HEK293T (cell line): ENCODE data around the gene STIM1.
A peak's percentile ranks its signal among the peaks of the same experiment; 100 is the strongest.

ENCODE experiments used
- CTCF ChIA-PET: fragments of 350-600 bp; formaldehyde crosslinking; extraction: SDS; loops from one replicate; lab custom pipeline; 2021; ENCODE audit warnings: antibody characterized with exemption, inconsistent platforms; lab: Yijun Ruan, JAX
- POLR2A ChIA-PET: fragments of 350-600 bp; formaldehyde crosslinking; extraction: SDS; loops from one replicate; lab custom pipeline; 2020; ENCODE audit warnings: antibody characterized with exemption, inconsistent platforms; lab: Yijun Ruan, JAX
- DNase-seq: peaks from one replicate; pipeline ENCODE4 v3.0.0; 2012; ENCODE audit warnings: mixed read lengths; ENCODE audit errors: extremely low spot score
- ARNT ChIP-seq: fragments of 450-650 bp; IDR thresholded peaks from 2 replicates; pipeline ENCODE4 v1.6.1; 2017; ENCODE audit warnings: mild to moderate bottlenecking
- BHLHE40 ChIP-seq: fragments of 450-650 bp; IDR thresholded peaks from 2 replicates; pipeline ENCODE4 v1.6.1; 2016; ENCODE audit warnings: mild to moderate bottlenecking, moderate library complexity, borderline replicate concordance
- CTBP1 ChIP-seq: fragments of 450-650 bp; IDR thresholded peaks from 2 replicates; pipeline ENCODE4 v1.6.1; 2016; ENCODE audit warnings: borderline replicate concordance
- ELF4 ChIP-seq: fragments of 450-650 bp; IDR thresholded peaks from 2 replicates; pipeline ENCODE4 v1.6.1; 2017; ENCODE audit warnings: antibody characterized with exemption
- FOXA1 ChIP-seq: fragments of 450-650 bp; IDR thresholded peaks from 2 replicates; pipeline ENCODE4 v1.6.1; 2016; ENCODE audit warnings: mild to moderate bottlenecking
- FOXK2 ChIP-seq: fragments of 450-650 bp; IDR thresholded peaks from 2 replicates; pipeline ENCODE4 v1.6.1; 2016; ENCODE audit warnings: mild to moderate bottlenecking
- FOXM1 ChIP-seq: fragments of 450-650 bp; IDR thresholded peaks from 2 replicates; pipeline ENCODE4 v1.6.1; 2017; ENCODE audit warnings: mild to moderate bottlenecking, borderline replicate concordance
- HDGF ChIP-seq: fragments of 450-650 bp; IDR thresholded peaks from 2 replicates; pipeline ENCODE4 v1.6.1; 2017; ENCODE audit warnings: antibody characterized with exemption, borderline replicate concordance
- L3MBTL2 ChIP-seq: fragments of 450-650 bp; conservative IDR thresholded peaks from 2 replicates; pipeline ENCODE4 v1.6.1; 2016; ENCODE audit warnings: mild to moderate bottlenecking
- LEF1 ChIP-seq: fragments of 450-650 bp; IDR thresholded peaks from 2 replicates; pipeline ENCODE4 v1.6.1; 2017; ENCODE audit warnings: mild to moderate bottlenecking, borderline replicate concordance
- NFRKB ChIP-seq: fragments of 450-650 bp; IDR thresholded peaks from 2 replicates; pipeline ENCODE4 v1.6.1; 2016; ENCODE audit warnings: mild to moderate bottlenecking, moderate library complexity
- PKNOX1 ChIP-seq: fragments of 450-650 bp; IDR thresholded peaks from 2 replicates; pipeline ENCODE4 v1.6.1; 2016
- SP1 ChIP-seq: fragments of 450-650 bp; IDR thresholded peaks from 2 replicates; pipeline ENCODE4 v1.6.1; 2017
- SUZ12 ChIP-seq: fragments of 450-650 bp; IDR thresholded peaks from 2 replicates; pipeline ENCODE4 v1.6.1; 2016; ENCODE audit warnings: mild to moderate bottlenecking
- TARDBP ChIP-seq: fragments of 450-650 bp; IDR thresholded peaks from 2 replicates; pipeline ENCODE4 v1.6.1; 2016
- ZNF384 ChIP-seq: fragments of 450-650 bp; IDR thresholded peaks from 2 replicates; pipeline ENCODE4 v1.6.1; 2016

Gene STIM1

GRCh38 chr11:3853899-3854659 is 1.4 kb upstream of the STIM1 start:
- TF ChIP-seq ELF4 (no peak), SUZ12 (no peak), CTBP1 (no peak), HDGF (no peak), ARNT (no peak), FOXK2 (no peak), TARDBP (no peak), ZNF384 (no peak), NFRKB (no peak), FOXA1 (no peak), FOXM1 (no peak)
- DNase-seq = no peak
- CTCF ChIA-PET = interaction anchor here (0.7 to 3.6 kb wide), 21 partner anchors 9 to 251 kb away, joined by 3 to 49 read pairs (median 5); partner anchors contain the start of genes PGAP2 and RHOG
- POLR2A ChIA-PET = interaction anchor here (0.8 to 3.6 kb wide), 13 partner anchors 8 to 218 kb away, joined by 4 to 25 read pairs (median 5); partner anchors contain the start of gene RHOG

DNA sequence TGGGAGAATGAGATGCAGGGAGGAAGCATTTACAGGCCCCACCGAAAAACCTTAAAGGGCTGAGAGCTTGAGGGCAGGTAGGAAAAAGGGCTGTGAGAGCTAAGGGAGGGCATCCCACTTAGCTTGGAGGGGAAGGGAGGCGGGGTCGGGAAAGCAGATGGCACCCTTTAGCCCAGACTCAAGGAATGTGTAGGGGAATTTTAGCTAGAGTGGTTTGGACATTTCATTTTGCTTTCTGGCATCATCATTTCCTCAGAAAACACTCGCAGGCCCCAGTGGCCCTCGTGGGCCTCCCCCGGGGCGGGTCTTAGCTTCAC is 846 bp upstream of the STIM1 start:
- POLR2A ChIA-PET = interaction anchor here (0.8 to 3.6 kb wide), 17 partner anchors 9 to 226 kb away, joined by 3 to 25 read pairs (median 5); partner anchors contain the start of genes NUP98 and RHOG
- CTCF ChIA-PET = interaction anchor here (0.8 to 3.6 kb wide), 20 partner anchors 10 to 250 kb away, joined by 3 to 49 read pairs (median 6); partner anchors contain the start of genes PGAP2 and RHOG
- TF ChIP-seq PKNOX1 (no peak), CTBP1 (no peak), TARDBP (no peak), FOXA1 (no peak), NFRKB (no peak), SUZ12 (no peak), ELF4 (no peak), FOXK2 (no peak), ARNT (no peak), BHLHE40 (no peak), HDGF (no peak), SP1 (no peak), L3MBTL2 (no peak), FOXM1 (no peak), ZNF384 (no peak), LEF1 (no peak)
- no peak for DNase-seq

- no peak for TF ChIP-seq FOXA1
- TF ChIP-seq L3MBTL2 = peak; percentile 79
- CTCF ChIA-PET = interaction anchor here (0.9 to 3.6 kb wide), 11 partner anchors 8 to 217 kb away, joined by 3 to 49 read pairs (median 7); partner anchors contain the start of genes PGAP2 and RHOG
- POLR2A ChIA-PET = interaction anchor here (0.7 to 3.6 kb wide), 15 partner anchors 10 to 216 kb away, joined by 3 to 25 read pairs (median 5); partner anchors contain the start of genes NUP98 and RHOG
- no peak for DNase-seq
Measured at GRCh38 chr11:3855808-3856491, 486 bp downstream of the STIM1 start.

DNA sequence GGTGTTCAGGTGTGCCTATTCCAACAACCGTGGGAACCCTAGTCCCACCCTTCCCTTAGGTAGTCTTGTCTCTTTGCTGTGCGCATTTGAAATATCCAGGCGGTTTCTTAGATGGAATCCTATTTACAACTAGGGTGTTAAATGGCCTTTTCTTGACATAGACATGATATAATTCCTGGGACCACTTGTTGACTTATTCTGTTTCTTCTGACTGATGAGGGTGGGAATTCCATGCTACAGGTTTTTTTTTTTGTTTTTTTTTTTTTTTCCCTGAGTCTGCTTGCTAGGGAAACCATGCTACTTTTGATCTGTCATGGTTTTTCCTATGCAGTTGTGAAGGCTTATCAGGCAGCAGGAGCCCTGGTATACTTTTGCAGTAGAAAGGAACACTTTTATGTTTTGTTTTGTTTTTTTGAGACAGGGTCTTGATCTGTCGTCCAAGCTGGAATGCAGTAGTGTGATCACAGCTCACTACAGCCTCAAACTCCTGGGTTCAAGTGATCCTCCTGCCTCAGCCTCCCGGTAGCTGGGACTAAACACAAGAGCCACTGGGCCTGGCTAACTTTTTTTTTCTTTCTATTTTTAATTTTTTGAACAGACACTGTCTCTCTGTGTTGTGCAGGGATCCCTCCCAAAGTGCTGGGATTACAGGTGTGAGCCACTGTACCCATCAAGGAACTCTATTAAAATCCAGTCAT is 1.5 kb downstream of the STIM1 start:
- no peak for DNase-seq
- ChIA-PET POLR2A (no interaction called here), CTCF (interaction anchor here (3.5 to 3.6 kb wide), 2 partner anchors 7 to 216 kb away, joined by 20 to 49 read pairs; no protein-coding TSS in a partner anchor)
- TF ChIP-seq ELF4 (no peak), SP1 (no peak), ZNF384 (no peak), FOXK2 (no peak), PKNOX1 (no peak), SUZ12 (no peak), LEF1 (no peak), TARDBP (no peak), BHLHE40 (no peak), FOXA1 (no peak), L3MBTL2 (no peak)

- ChIA-PET CTCF (interaction anchor here (3.5 kb wide), 1 partner anchor 8 kb away, joined by 20 read pairs; no protein-coding TSS in a partner anchor), POLR2A (no interaction called here)
- DNase-seq = no peak
- no peak for TF ChIP-seq NFRKB
- TF ChIP-seq ZNF384 = no peak
Measured at GRCh38 chr11:3857628-3858027, 2.2 kb downstream of the STIM1 start.

GRCh38 chr11:3859373-3859881 is 4.0 kb downstream of the STIM1 start:
- DNase-seq = no peak
- no peak for TF ChIP-seq TARDBP
- TF ChIP-seq ZNF384 = no peak
- no peak for TF ChIP-seq HDGF
- TF ChIP-seq CTBP1 = no peak
- no peak for TF ChIP-seq NFRKB
- ChIA-PET POLR2A (no interaction called here), CTCF (interaction anchor here (0.6 to 3.5 kb wide), 4 partner anchors 10 to 213 kb away, joined by 3 to 20 read pairs (median 6); no protein-coding TSS in a partner anchor)
